ENCODE measurements around the gene FRMD1.

Gene FRMD1

GRCh38 chr6:168097621-168098430 is 18.8 kb upstream of the FRMD1 start:
- DNase-seq (ENCODE audit: insufficient read length, low spot score) (no peak), FAIRE-seq (no peak)
- TF ChIP-seq SPI1 (IDR thresholded peaks at IDR 0.05; ENCODE audit: low read depth, low read length) (no peak), POLR2A (IDR thresholded peaks at IDR 0.05; ENCODE audit: low read depth, low read length) (no peak)

DNA sequence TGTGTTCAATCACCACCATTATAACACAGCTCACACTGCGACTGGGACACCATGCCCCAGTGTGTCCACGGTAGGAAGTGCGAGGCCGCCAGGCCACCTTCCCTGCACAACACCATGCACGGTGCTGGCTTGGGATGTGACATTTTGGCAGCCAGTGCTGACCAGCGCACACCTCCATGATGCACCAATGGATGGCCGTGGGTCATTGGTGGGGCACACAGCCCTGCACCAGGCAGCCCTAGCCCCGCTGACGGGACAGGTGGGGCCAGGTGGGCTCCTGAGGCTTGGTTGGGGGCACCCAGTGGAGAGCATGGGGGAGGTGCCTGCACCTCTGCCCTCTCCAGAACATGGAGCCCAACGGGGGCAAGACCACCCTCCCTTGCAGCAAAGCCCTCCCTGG is 18.2 kb upstream of the FRMD1 start:
- FAIRE-seq (no peak), DNase-seq (ENCODE audit: insufficient read length, low spot score) (no peak)
- TF ChIP-seq POLR2AphosphoS5 (IDR thresholded peaks at IDR 0.05; ENCODE audit: low read depth, low read length) (no peak), TAF1 (IDR thresholded peaks at IDR 0.05; ENCODE audit: low read depth, low read length) (no peak), POU2F2 (IDR thresholded peaks at IDR 0.05; ENCODE audit: low read depth, low read length) (no peak), PAX5 (IDR thresholded peaks at IDR 0.05; ENCODE audit: insufficient read depth, low read length, severe bottlenecking) (no peak), SPI1 (IDR thresholded peaks at IDR 0.05; ENCODE audit: low read depth, low read length) (no peak), POLR2A (IDR thresholded peaks at IDR 0.05; ENCODE audit: low read depth, low read length) (no peak)

GRCh38 chr6:168096271-168096764 is 17.3 kb upstream of the FRMD1 start:
- no peak for DNase-seq (ENCODE audit: insufficient read length, low spot score)
- no peak for FAIRE-seq
- no peak for TF ChIP-seq SPI1 (IDR thresholded peaks at IDR 0.05; ENCODE audit: low read depth, low read length)
- no peak for TF ChIP-seq POU2F2 (IDR thresholded peaks at IDR 0.05; ENCODE audit: low read depth, low read length)
- TF ChIP-seq TAF1 (IDR thresholded peaks at IDR 0.05; ENCODE audit: low read depth, low read length), result no peak
- TF ChIP-seq POLR2AphosphoS5 (IDR thresholded peaks at IDR 0.05; ENCODE audit: low read depth, low read length), result no peak
- TF ChIP-seq PAX5 (IDR thresholded peaks at IDR 0.05; ENCODE audit: insufficient read depth, low read length, severe bottlenecking), result no peak
- TF ChIP-seq POLR2A (IDR thresholded peaks at IDR 0.05; ENCODE audit: low read depth, low read length), result no peak

- TF ChIP-seq POU2F2 (IDR thresholded peaks at IDR 0.05; ENCODE audit: low read depth, low read length) (no peak), PAX5 (IDR thresholded peaks at IDR 0.05; ENCODE audit: insufficient read depth, low read length, severe bottlenecking) (no peak), POLR2AphosphoS5 (IDR thresholded peaks at IDR 0.05; ENCODE audit: low read depth, low read length) (no peak), TAF1 (IDR thresholded peaks at IDR 0.05; ENCODE audit: low read depth, low read length) (no peak), POLR2A (IDR thresholded peaks at IDR 0.05; ENCODE audit: low read depth, low read length) (no peak), SPI1 (IDR thresholded peaks at IDR 0.05; ENCODE audit: low read depth, low read length) (no peak)
- FAIRE-seq, result no peak
- no peak for DNase-seq (ENCODE audit: insufficient read length, low spot score)
These were observed 16.8 kb upstream of the FRMD1 start for GRCh38 chr6:168095716-168096250.

DNA sequence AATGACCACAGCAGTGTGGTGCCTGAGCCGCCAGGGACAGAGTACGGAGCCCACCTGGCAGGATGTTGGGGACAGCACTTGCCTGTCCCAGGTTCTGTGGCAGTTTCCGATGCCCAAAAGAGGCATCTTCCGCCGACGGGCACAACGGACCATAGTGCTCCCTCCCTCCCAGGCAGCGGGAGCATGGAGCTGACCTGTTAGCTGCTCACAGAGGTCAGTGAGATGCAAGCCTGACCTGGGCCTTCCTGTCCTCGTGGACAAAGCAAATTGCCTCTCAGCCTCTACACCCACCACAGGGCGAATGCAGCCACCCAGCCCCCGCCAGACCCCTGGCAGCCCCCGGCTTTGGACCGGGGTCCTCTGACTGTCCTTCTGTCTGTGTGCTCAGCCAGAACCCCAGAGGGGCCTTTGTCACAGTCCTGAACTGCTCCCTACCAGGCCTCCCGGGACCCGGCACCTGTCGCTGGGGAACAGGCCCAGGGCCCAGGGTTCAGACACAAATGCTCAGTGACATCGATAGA is 16.2 kb upstream of the FRMD1 start:
- no peak for FAIRE-seq
- no peak for DNase-seq (ENCODE audit: insufficient read length, low spot score)

GRCh38 chr6:168093634-168094033 is 14.6 kb upstream of the FRMD1 start:
- FAIRE-seq (no peak), DNase-seq (ENCODE audit: insufficient read length, low spot score) (no peak)
- TF ChIP-seq TAF1 (IDR thresholded peaks at IDR 0.05; ENCODE audit: low read depth, low read length) (no peak), POLR2A (IDR thresholded peaks at IDR 0.05; ENCODE audit: low read depth, low read length) (no peak), POLR2AphosphoS5 (IDR thresholded peaks at IDR 0.05; ENCODE audit: low read depth, low read length) (no peak), PAX5 (IDR thresholded peaks at IDR 0.05; ENCODE audit: insufficient read depth, low read length, severe bottlenecking) (no peak), POU2F2 (IDR thresholded peaks at IDR 0.05; ENCODE audit: low read depth, low read length) (no peak), SPI1 (IDR thresholded peaks at IDR 0.05; ENCODE audit: low read depth, low read length) (no peak)

More for the DNA sequence above, 16.2 kb upstream of the FRMD1 start:
- no peak for TF ChIP-seq PAX5 (IDR thresholded peaks at IDR 0.05; ENCODE audit: insufficient read depth, low read length, severe bottlenecking)
- no peak for TF ChIP-seq SPI1 (IDR thresholded peaks at IDR 0.05; ENCODE audit: low read depth, low read length)
- TF ChIP-seq POU2F2 (IDR thresholded peaks at IDR 0.05; ENCODE audit: low read depth, low read length), result no peak
- no peak for TF ChIP-seq POLR2A (IDR thresholded peaks at IDR 0.05; ENCODE audit: low read depth, low read length)
- TF ChIP-seq TAF1 (IDR thresholded peaks at IDR 0.05; ENCODE audit: low read depth, low read length), result no peak
- no peak for TF ChIP-seq POLR2AphosphoS5 (IDR thresholded peaks at IDR 0.05; ENCODE audit: low read depth, low read length)

DNA sequence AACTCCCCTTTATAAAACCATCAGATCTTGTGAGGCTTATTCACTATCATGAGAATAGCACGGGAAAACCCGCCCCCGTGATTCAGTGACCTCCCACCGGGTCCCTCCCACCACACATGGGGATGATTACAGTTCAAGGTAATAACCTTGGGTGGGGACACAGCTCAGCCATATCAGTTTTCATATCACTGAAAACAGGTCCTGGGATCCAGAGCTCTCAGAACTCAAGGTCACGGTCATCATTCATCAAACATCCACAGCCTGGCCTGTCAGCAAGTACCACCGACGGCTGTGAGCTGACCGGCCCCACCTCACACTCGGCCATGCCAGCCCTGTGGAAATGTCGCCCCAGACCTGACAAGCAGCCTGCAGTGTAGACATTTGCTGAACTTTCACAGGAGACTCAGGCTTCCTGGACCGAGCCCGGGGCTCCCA is 14.1 kb upstream of the FRMD1 start:
- DNase-seq (ENCODE audit: insufficient read length, low spot score) (no peak), FAIRE-seq (no peak)
- TF ChIP-seq SPI1 (IDR thresholded peaks at IDR 0.05; ENCODE audit: low read depth, low read length), result no peak
- no peak for TF ChIP-seq POLR2AphosphoS5 (IDR thresholded peaks at IDR 0.05; ENCODE audit: low read depth, low read length)
- TF ChIP-seq PAX5 (IDR thresholded peaks at IDR 0.05; ENCODE audit: insufficient read depth, low read length, severe bottlenecking), result no peak
- no peak for TF ChIP-seq TAF1 (IDR thresholded peaks at IDR 0.05; ENCODE audit: low read depth, low read length)
- TF ChIP-seq POU2F2 (IDR thresholded peaks at IDR 0.05; ENCODE audit: low read depth, low read length), result no peak
- TF ChIP-seq POLR2A (IDR thresholded peaks at IDR 0.05; ENCODE audit: low read depth, low read length), result no peak

DNA sequence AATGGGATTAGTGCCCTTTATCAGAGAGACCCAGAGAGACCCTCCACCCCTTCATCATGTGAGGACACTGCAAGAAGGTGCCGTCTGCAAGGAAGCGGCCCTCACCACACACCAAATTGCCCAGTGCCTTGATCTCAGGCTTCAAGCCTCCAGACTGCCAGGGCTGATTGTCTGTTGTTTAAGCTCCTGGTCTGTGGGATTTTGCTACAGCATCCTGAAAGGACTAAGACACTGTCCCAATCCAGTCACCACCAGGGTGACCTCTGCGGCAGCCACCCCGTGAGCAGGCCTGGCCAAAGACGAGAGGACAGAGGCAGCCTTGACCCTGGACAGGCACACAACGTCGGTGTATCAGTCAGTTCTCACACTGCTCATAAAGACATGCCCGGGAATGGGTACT is 13.5 kb upstream of the FRMD1 start:
- FAIRE-seq (no peak), DNase-seq (ENCODE audit: insufficient read length, low spot score) (no peak)
- TF ChIP-seq PAX5 (IDR thresholded peaks at IDR 0.05; ENCODE audit: insufficient read depth, low read length, severe bottlenecking) (no peak), POU2F2 (IDR thresholded peaks at IDR 0.05; ENCODE audit: low read depth, low read length) (no peak), POLR2AphosphoS5 (IDR thresholded peaks at IDR 0.05; ENCODE audit: low read depth, low read length) (no peak), POLR2A (IDR thresholded peaks at IDR 0.05; ENCODE audit: low read depth, low read length) (no peak)

DNA sequence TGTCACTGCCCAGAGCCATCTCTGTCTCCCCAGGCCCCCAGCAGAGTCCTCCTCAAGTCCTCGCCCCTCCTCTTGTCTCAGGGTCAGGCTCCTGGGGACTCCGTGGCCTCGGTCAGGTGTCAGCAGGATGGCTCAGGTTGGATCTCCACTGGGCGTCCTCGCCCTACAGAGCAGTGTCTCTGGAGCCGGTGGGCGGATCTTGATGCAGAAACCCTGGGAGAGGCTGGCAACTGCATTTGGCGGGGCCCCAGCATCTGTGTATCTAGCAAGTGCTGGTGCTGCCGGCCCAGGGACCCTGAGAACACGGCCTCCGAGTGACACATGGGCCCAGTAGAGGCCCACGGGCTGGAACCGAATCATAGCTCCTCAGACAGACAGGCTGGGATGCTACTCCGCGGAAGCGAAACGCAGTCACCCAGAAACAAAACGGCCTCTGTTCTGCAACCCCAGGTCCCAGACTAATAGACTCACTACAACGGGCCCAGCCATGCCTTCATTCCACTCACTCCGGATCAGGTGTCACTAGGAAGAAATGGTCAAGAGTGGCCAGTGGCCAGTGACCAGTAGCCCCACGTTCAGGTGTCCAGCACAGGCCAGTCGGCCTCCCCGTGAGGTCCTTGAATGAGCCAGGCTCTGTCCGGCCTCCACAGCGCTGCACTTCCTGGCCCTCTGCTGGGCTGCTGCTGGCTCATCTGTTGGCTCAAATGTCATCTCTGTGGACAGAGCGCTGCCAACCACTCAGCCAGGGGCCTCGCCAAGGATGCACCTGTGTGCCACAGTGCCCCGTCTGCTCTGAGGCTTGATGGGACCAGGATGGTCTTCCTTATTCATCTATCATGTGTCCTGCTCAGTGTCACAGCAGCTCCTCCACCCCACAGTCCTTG is 12.6 kb upstream of the FRMD1 start:
- DNase-seq (ENCODE audit: insufficient read length, low spot score) (no peak), FAIRE-seq (no peak)
- TF ChIP-seq SPI1 (IDR thresholded peaks at IDR 0.05; ENCODE audit: low read depth, low read length), result no peak
- TF ChIP-seq POLR2A (IDR thresholded peaks at IDR 0.05; ENCODE audit: low read depth, low read length), result no peak
- no peak for TF ChIP-seq TAF1 (IDR thresholded peaks at IDR 0.05; ENCODE audit: low read depth, low read length)
- no peak for TF ChIP-seq POU2F2 (IDR thresholded peaks at IDR 0.05; ENCODE audit: low read depth, low read length)
- TF ChIP-seq PAX5 (IDR thresholded peaks at IDR 0.05; ENCODE audit: insufficient read depth, low read length, severe bottlenecking), result no peak
- TF ChIP-seq POLR2AphosphoS5 (IDR thresholded peaks at IDR 0.05; ENCODE audit: low read depth, low read length), result no peak
